ENCODE results near the gene PLCH1.

DNA sequence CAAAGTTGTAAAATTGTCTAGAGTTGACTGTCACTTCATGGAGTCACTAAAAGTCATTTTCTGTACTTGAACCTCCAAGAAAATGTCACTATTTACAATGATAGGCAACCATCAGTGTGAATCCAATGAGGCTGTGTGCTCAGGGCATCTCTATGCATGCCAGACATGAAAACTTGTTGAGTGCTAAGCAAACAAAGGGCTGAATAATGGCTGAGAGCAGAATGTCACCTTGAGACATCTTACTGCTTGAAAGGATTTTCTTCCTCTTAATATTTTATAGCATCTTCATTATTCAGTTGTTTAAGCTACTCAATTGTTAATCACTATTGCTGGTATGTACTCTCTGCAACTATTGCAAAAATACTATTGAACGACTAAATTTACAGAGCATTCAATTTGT is 184.7 kb downstream of the PLCH1 start:
- TF ChIP-seq POLR2AphosphoS5 (IDR thresholded peaks at IDR 0.05; ENCODE audit: borderline replicate concordance, low read depth, low read length) (no peak), EZH2 (IDR thresholded peaks at IDR 0.05) (no peak), FOXP2 (optimal IDR thresholded peaks at IDR 0.05; ENCODE audit: control extremely low read depth, extremely low read length, insufficient read depth) (no peak)
